ENCODE data around the gene TIFAB.

The TIFAB gene

DNA sequence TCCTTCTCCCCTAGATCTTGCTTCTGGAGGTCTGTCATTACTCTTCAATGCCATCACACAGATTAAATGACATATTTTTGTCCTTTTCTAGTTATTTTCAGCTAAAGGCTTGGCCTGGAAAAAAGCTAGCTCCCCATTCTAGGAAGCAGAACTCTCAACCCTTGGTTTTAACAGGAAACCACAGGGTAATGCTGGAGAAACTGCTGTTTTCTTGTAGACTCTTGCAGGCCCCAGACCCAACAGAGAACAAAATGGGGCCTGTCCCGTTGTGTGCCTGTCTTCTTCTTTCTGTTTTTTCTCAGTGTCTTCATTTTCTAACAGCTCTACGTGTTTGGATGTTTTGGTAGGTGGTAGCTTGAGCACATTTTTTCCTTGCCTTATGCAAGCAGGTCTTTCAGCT, 26.5 kb downstream of the TIFAB start:
- no peak for DNase-seq (ENCODE audit: low spot score)

DNA sequence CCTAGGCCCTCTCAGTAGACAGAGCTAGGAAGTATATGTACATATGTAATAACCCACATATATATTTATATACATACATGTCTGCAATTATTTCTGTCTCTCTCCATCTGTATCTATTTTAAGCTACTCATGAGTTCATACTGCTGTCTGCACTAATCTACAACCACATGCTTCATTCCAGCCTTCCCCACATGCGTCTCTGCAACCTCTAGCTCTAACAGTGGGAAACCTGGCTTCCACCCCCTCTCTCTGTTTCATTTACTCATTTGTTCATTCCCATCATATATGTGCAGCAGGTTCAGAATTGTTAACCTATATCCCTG, 28.3 kb downstream of the TIFAB start:
- DNase-seq (ENCODE audit: low spot score) = no peak

DNA sequence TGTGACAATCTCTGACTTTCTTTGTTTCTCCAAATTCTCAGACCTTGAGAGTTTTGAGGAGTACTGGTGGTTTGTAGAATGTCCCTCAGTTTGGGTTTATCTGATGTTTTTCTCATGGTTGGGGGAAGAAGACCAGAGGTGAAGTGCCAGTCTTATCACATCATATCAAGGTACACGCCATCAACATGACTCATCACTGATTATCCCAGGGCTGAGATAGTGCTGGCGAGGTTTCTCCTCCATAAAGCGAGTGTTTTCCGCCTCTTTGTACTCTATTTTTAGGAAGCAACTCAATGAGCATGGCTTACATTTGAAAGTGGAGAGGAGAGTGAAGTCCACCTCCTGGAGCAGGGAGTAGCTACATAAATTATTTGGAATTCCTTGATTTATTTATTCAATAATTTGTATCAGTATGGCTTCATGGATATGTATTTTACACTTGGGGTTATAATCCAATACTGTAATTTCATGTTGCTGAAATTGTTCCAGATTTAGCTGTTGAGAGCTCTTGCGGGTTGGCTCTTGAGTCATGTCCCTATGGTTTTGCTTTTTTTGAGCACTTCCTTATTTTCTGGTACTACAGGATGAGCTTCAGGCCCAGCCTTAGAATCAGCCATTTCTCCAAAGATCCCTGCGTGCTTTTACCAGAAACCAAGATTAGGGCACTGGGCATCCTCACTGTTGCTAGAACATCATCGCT, 28.9 kb downstream of the TIFAB start:
- peak; percentile 72 for DNase-seq (ENCODE audit: low spot score)

DNA sequence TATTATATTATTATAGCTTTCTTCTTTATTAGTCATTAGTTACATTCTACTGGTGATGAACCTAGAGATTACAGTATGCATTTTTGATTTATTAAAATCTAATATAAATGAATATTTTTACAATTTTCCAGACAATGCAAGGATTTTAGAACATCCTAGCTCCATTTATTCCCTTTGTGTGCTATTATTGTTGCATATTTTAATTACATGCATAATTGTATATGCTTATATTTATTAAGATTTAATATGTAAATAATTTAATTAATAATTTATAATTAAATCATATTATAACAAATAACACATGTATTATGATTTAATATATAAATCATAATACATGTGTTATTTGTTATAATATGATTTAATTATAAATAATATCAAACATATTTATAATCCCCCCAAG, 29.7 kb downstream of the TIFAB start:
- no peak for DNase-seq (ENCODE audit: low spot score)

DNA sequence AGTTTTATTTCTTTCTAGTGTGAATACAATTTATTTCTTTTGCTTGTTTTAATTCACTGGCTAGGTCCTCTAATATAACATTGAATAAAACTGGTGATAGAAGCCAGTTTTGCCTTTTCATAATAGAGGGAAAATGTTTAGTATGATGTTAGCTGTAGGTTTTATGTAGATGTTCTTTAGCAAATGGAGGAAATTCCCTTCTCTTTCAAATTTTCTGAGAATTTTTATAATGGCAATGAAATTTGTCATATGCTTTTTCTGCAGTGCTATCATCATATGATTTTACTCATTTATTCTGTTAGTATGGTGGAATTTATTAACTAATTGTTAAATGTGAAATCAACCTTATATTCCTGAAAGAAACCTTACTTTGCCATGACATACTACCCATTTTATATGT, 35.1 kb downstream of the TIFAB start:
- no peak for DNase-seq (ENCODE audit: low spot score)

DNA sequence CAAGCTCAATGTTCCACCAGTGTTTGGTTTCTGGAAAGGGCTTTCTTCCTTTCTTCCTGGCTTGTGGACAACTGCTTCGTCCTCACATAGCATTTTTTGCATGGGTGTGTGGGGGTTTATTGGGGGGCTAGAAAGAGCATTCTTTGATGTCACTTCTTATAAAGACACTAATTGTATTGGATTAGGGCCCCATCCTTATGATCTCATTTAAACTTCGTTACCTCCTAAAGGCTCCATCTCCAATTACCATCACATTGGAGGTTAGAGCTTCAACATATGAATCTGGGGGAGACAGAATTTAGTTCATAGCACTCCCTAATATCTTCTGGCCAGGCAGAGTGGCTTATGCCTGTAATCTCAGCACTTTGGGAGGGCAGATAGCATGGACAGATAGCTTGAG, 47.1 kb downstream of the TIFAB start:
- no peak for DNase-seq (ENCODE audit: low spot score)

DNA sequence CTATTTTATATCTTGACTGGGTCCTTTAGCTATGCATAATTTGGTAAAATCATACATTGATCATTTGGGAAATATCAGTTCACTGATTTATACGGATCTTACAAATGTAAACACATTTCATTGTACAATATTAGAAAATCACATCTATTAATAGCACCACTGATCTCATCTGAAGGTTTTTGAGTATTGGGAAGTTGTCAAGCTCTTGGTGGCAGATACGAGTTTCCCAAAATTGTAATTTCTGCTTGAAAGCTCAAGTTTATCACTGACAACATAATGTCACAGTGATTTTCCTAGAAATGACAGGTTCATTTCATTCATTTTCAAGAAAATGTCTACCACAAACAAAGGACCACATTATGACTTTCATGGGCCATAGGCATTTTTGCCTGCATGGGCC, 50.1 kb downstream of the TIFAB start:
- no peak for DNase-seq (ENCODE audit: low spot score)

DNA sequence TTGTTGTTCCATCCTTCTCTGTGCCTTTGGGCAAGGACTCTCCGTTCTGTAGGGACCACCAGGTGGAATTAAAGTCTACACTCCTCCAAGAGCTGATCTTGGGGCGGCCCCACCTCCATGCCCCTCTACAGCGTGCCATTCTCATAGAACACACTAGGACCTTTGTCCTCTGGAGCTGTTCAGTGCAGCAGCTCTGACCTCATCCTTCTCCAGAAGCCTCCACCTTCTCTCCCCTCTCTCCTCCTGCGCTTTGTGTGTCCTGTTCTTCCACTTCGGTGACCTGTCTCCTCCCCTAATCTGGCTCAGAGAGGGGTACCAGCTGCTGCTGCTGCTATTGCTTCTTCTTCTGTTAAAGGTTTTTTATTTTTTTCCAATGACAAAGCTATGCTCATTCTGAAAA, 51.3 kb downstream of the TIFAB start:
- DNase-seq (ENCODE audit: low spot score) = no peak

DNA sequence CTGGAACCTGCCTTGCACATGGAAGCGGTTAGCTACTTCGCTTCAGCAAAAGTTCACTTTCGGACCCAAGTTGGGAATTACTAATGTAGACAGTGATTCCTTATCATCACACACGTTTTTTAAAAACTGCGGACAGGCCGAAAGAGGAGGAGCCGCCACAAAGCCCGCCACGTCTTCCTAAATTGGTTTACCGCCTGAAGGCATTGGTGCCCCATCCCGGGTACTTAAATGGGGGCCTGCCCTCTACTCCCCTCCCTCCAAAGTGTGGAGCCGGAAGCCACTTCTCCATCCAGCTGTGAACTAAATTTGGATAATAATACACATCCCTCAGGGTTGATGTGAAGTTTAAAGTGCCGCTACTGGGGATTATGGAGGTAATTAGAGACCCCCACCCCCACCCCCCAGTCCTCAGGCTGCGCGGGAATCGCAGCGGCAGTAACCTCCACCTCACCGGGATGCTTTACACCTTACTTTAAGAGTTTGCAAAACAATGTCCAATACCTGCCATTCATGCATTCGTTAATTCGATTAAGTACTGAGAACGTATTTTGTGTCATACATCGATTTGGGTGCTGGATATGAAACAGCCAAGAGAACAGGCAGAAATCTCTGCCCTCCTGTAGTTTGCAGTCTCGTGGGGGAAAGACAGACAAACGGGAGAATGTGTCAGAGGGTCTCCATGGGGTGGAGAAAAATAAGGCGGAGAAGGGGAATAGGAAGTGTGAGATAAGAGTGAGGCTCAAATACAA, 52.2 kb downstream of the TIFAB start:
- DNase-seq (ENCODE audit: low spot score) = no peak

DNA sequence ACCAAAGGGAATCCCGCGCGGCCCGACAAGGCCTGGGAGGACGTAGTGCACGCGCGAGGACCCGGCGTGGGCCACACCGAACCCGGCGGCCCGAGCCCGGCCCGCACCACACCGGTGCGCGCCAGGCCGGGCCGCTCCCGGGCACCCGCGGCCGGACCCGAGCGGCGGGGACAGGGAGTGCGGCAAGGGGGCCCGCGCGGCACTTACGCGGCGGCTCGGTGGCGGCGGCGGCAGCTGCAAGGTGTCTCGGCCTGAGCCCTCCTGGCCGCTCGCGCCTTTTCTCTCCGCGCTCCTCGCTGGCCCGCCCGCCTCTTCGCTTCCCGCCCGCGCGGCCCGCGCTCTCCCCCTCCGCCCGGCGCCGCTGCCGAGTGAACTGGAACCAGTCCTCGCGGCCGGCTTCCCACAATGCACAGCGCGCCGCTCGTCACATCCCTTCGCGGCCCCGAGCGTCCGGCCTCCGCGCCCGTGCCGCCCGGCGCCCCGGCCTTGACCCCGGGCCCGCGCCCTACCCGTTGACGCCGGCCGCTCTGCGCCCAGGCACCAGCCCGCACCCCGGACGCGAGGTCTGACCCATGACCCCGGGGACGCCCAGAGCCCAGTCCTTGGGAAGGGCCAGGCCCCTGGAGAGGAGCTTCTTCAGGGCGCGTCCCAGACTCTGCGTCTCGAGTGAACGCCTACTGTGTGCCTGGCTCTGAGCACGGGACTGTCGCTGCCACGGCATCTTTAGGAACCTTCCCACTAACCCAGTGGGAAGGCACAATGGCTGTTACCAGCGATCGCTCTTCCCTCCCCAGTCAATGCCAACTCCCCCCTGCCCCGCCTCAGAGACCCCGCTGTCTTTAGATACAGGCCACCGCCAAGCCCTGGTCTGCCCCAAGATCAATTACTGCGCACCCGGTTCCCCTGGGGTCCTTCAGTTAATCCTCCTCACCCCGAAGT, 53.0 kb downstream of the TIFAB start, which contains the start of gene MACROH2A1:
Gene MACROH2A1, minus strand, starts transcription at position 377 of the 939 bp plus-strand sequence. CDS start 10,138 bp downstream, outside the sequence.
- DNase-seq (ENCODE audit: low spot score) = peak; percentile 84

DNA sequence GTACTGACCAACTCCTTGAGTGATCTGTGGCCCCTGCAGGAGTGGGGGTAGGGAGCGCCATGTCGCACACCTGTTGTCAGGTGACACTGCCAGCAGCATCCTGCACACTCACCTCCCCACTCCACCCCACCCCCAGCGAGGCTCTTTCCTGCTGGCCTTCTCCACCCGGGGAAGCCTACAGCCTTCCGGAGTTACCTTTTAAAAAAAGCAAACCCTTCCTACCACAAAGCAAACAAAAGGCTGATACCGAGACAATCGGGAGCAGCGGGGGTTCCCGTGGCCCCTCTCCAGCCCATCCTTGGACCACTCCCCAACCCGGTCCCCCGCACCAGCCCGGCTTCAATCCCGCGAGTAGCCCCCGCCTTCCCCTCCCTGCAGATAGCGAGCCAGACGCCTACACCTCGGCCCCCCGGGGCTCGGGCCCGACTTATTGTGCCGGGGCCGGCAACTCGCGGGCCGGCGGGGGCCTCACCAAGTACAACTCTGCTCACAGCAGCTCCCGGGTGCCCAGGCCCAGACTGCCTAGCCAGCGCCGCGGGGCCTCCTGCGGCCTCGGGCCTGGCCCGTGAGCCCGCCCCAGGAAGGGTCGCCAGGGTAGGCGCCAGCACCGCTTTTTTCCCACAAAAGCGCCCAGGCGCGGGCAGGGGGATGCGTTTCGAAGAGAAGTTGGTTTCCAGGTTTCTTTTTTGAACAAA, 53.8 kb downstream of the TIFAB start:
- DNase-seq (ENCODE audit: low spot score) = peak; percentile 68
